Stimulated activated CD4-positive, alpha-beta T cell treated with anti-CD3 and anti-CD28 coated beads, TNF-alpha, amount 100 ng/mL, for 48 hours (primary cell): Measurements from ENCODE around the gene ROPN1L.

ENCODE experiments used
- DNase-seq, 3 donors: peaks; one replicate each; pipeline ENCODE4 v3.0.0-alpha.2; 2020; ENCODE audit warnings: low read depth in 3 of 3

ROPN1L gene

DNA sequence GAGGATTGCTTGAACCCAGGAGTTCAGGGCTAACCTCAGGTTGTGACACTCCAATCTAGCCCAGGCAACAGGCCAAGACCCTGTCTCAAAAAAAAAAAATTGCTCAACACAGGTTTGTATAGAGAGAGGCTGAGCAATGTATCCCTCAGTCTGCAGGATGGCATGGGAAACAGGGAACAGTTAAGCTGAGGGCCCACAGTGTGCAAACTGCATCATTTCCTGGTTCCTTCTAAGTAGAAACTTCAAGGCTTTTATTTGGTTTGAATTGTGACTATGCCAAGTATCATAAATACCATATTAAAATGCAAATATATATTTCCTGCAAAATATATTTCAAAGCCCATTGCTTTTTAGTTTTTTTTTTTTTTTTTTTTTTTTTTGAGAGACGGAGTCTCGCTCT, 13.7 kb upstream of the ROPN1L start:
- no peak for DNase-seq

DNA sequence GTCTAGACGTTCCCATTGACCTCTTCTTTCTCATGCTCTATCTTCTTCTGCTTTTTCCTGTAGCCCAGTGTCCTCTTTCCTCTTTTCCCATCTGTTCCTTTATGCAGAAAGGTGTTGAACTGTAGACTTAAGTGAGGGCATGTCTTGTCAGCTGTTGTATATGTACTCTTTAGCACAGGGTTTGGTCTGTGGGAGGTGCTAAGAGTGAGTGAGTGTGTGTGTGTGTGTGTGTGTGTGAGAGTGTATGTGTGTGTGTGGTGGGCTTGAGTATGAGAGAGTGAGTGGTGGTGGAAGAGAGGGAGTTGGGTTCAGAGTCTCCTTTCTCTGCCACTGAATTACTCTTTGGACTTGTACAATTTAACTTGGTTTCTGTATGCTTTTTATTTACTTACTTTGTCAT, 10.3 kb upstream of the ROPN1L start:
- no peak for DNase-seq

DNA sequence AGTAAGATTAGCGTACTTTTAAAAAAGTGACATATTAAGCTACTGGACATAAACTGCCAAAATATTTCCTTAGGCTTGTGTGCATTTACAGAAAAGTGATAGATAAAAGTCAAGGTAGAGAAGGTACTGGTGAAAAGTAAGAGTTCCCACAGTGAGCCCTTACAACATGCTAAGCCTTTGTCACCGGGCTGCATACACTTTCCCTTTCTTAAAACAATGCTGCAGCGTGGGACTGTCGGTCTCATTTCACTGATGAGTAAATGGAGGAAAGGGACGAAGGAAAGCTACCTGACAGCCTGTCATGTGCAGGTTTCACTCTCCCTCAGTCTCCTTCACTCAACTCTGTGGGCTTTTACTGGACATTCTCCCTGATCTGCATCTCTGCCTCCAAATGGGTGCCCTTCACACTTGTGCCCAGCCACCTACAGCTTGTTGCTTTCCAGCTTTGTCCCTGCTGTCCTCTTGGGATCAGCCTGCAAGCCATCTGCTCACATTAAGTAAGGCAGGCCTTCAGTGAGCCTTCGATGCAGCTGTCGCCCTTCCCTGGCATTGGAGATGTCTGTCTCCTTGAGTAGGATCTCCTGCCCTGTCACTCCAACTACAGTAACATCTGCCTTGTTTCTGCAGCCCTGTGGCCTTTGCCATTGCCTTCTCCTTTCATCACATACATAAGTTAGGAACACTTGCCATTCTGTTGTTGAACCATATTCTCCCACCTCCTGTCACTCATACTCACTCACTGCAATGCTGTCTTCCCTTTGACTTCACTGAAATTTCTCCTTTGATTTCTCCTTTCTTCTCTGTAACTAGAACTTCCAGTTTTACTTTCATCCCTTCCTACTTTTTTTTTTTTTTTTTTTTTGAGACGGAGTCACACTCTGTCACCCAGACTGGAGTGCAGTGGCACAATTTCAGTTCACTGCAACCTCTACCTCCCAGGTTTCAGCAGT, 9.3 kb upstream of the ROPN1L start:
- no peak for DNase-seq

DNA sequence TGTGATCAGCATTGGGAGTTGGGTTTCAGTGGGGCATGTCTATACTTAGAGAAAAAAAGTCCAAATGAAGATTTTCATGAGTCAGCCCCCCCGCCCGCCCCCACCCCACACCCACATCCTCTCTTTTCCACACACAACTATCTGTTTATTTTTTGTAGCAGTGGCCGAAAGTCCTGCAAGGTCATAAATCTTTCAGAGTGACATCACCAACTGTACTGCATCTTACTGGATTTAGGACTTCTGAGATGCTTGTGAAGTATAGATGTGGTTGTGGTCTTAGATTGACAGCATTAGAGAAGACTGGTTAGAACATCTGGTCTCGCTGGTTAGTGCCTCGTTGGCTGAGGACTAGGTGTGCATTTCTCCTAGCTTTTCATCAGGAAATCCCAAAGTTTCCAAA, 7.3 kb upstream of the ROPN1L start:
- no peak for DNase-seq

DNA sequence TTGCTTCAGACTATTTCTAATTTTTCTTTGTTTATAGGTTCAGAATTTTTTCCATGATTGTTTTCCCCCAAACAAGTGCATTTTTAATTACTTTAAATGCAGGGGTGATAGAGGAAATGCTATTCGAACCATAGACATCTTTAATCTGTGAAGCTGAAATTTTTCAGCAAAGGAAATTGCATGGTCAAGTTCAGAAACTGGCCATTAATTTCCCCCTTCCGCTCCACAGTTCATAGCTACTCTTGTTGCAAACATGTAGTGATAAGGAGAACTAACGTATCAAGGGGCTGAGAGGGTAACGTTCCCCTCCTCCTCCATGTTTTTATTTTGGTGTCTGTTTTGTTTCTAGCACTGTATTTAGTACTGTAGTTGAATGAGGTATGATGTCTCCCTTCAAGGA, 3.4 kb upstream of the ROPN1L start:
- DNase-seq = no peak

DNA sequence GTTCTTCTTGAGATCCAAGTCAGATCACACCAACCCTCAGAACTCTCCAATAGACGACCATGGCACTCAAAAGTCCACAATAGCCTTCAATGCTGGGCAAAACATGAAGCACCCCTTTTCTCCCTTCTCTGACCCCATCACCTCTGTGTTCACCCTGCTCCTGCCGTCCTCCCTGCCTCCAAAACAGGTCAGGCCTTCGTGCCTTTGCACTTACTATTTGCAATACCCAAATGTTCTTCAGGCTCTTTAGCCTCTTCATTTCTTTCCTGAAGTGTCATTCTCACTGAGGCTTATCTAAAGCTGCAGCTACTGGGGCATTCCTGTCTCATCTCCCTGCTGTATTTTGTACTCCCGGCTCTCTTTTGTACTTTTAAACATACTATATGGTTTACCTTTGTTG, 2.0 kb upstream of the ROPN1L start:
- DNase-seq = no peak

DNA sequence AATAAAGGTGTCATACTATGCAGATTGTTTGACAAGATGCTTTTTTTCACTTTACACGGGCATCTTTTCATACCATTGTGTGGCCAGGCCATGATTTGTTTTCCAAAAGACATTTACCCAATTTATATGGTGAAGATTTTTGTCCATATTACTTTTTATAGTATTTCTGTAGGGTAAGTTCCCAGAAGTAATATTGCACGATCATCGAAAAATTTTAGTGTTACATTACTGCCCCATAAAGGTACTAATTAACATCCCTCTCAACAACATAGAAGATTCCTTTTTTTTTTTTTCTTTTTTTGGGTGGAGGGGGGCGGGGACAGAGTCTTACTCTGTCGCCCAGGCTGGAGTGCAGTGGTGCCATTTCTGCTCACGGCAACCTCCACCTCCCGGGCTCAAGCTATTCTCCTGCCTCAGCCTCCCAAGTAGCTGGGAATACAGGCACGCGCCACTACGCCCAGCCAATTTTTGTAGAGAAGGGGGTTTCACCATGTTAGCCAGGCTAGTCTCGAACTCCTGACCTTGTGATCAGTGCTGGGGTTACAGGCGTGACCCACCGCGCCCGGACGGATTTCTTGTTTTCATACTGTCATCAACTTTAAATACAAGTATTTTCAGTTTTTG, 1.2 kb upstream of the ROPN1L start:
- no peak for DNase-seq

DNA sequence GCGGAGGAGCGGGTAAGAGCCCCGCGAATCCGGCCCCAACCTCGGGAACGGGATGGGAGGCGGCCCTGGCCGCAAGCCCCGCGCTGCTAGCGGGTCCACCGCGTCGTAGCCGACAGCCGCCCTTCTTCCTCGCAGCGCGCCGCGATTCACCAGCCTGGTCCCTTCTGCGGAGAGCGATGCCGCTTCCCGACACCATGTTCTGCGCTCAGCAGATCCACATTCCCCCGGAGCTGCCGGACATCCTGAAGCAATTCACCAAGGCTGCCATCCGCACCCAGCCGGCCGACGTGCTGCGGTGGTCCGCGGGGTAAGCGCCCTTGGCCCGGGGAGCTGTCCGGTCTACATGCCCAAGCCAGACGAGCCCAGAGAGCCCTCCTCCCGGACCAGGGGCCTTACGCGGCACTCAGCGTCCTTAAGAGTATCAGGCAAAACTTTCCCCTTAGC, 335 bp downstream of the ROPN1L start:
- no peak for DNase-seq

DNA sequence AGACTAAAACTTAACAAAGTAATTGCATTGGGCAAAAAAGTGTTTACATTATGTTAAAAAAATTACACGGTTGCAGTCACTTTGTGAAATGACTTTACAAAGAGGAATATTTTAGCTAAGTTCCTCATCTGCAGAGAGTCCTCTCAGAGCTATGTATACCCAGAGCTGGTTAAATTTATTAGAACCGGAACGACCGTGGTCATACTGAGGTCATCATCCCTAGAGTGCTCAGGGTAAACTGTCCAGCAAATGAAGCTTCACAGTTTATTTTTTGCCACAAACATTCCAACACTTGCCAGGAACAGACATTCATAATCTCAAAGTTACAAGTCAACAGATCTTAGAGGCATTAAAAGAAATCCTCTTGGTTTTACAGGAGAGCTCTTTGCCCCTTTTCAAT, 897 bp downstream of the ROPN1L start:
- DNase-seq = no peak

DNA sequence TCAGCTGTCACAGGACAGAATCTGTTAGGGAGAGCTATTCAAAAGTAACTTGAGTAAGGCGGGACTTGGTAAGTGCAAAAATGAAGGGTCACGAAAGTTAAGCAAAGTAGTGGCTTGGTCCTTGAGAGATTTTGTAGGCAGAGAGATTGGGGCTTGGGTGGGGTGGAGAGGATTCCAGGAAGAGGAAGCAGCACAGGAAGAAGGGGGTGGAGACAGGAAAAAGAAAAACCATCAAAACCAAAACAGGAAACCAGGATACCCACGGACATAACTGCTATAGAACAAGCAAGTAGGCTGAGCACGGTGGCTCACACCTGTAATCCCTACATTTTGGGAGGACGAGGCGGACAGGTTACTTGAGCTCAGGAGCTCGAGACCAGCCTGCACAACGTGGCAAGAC, 3.7 kb downstream of the ROPN1L start:
- no peak for DNase-seq

DNA sequence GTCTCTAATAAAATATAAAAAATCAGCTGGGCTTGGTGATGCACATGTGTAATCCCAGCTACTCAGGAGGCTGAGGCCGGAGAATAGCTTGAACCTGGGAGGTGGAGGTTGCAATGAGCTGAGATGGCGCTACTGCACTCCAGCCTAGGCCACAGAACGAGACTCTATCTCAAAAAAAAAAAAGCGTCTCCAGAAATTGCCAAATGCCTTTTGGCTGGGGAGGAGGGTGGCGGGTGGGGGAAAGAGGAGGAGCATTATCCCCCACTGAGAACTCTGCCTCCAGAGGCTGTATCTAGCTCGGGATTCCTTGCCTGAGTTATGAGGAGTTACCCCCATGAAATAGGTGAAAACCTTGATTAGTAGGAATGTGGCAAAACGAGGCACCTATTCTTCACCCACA, 4.8 kb downstream of the ROPN1L start:
- DNase-seq = no peak

DNA sequence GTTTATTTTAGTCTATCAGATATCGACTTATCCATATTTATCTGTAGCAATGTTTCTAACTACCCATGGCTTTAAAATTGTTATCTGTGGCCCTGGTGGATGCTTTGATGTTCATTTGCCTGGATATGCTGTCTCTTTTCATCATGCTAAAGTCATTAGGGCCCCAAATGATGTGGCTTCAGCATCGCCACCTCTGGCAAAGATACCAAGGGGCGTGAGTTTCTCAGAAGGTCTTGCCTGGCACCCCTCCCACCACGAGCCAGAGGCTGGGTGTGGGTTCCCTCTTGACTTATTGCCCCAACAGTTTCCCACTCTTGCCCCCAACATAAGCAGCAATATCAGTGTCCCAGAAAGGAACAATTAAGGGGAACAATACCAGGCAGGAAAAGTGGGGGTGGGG, 5.4 kb downstream of the ROPN1L start:
- DNase-seq = no peak

DNA sequence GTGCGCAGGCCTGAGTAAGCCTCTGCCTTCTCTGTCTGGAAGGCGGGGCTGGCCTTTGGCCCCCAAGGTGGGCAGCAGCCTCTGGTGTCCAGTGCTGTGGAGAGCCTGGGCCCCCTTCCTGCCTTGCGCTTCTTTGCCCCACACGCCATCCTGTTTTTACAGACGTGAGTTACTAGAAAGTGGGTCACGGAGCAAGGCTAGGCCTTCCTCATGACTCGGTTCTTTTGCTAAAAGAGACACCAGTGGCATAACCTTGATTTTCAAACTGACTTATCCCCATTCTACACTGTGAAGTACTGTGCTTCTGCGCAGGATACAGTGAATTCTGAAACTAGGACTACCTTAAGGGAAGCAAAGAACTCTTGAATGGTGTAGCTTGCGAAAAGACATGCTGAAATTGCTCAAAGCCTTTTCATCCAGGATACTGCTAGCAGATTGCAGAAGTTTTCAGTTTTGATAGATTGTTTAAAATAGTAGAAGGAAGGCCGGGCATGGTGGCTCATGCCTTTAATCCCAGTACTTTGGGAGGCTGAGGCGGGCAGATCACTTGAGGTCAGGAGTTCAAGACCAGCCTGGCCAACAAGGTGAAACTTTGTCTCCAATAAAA, 7.2 kb downstream of the ROPN1L start:
- no peak for DNase-seq

DNA sequence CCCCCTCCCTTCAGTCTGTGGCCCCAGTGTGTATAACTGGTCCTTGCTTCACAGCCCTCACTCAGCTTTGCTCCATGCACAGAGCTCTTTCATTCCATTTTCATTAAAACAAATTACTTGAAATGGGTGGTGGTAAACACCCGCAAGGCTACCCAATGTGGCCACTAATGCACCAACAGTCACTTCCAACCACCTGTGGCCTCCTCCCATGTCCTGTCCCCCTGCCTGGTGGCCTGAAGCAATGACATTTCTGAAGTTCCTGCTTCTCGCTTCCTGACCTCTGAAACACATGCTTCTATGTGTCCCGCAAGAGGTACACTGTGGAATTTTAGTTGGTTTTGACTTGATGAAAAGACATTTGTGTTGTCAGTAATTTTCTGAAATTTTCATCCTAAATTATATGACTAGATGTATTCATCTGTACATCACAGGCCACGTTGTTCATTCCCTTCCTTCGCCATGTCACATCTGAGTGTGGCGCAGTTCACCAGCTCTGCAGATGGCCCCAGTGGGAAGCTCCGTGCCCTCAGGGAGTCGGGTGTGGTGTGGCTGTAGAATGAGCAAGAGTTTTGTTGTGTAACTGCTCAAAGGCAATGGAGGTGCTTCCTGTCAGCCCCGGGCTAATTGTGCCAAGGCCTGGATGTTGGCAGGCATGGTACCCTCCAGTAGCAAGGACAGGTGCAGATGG, 9.6 kb downstream of the ROPN1L start:
- no peak for DNase-seq

DNA sequence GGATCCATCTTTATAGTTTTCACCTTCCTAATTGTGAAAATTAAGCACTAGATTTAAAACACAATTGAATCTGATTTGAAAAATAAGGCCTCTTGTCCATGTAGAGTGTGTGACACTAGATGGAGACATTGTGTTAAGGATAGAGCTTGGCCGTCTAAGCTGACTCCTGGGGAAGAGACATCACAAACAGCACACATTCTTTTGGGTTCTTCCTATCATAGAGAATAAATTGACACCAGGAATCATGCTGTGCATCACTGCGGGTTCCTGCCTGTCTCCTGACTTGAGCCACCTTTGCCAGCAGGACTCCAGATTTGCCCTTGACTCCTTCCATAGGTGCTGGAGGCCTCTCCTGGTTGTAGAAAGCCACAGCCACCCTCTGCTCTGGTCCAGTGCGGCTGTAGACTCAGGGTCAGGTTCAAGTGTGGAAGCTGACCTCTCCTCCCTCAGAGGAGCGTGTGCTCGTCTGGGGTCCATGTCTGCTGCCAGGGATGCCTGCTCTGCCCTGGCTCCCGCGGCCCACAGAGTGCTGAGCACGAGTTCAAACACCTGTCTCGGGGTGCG, 11.2 kb downstream of the ROPN1L start:
- DNase-seq = no peak

DNA sequence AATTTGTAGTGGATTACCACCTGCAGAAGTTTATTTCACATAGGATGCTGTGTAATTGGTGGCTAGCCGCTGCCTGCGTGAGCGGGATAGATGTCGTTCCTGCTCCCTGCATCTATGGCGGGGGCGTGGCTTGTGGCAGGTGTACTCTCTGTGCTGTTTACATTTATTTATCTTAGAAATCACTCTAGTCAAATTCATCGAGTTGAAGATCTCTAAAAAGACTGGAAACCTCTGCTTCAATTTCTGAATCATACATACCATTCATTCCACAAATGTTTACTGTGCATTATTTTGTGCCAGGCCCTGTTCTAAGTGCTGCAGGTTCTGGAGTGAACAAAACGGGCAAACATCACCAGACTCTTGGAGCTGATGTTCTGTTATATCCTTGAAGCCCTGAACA, 11.9 kb downstream of the ROPN1L start:
- DNase-seq = no peak

DNA sequence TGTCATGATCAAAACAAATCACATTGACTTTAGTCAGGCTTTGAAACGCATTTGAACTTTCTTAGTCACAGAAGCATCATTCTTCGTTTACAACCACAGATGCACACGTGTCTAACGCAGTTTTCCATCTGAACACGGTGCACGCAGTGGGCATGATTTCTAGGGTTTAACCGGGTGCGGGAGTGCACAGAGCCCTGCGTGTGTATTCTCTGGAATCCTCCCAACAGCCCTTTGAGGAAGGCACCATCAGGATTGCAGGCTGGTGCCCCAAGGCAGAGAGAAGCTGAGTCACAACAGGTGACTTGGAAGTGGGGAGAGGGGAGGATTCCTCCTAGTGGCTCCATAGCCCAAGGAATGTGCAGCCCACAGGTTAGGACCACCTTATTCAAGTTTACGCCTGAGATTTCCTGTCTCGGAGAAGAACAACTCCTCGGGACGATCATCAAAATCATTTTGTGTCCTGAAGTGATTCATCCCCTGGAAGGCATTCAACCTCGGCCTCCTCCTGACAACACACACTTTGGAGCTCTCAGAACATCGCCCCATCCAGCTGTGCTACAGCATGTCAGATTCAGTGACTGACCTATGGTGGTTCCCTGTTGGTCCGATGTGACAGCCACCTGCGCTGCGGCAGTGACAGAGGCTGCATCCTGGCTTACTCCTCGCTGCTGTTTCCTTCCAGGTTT, 13.1 kb downstream of the ROPN1L start:
- DNase-seq = no peak

DNA sequence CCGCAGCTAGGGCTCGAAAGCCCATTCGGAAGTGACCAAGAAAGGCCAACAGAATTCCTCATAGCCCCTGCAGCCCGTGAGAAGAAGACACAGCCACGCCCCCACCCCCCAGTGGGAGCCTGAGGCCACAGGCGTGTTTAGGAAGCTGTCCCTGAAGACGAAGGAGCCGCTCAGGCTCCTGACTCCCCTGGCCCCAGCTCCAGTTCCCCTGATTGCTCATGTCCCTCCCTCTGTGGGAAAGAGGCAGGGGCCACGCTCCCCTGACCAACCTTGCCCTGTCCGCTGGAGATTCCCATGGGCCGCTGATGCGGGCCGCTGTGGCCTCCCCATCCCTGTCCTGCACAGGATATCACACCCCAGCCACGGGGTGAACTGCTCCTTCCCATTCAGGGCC, 13.6 kb downstream of the ROPN1L start:
- DNase-seq = no peak

DNA sequence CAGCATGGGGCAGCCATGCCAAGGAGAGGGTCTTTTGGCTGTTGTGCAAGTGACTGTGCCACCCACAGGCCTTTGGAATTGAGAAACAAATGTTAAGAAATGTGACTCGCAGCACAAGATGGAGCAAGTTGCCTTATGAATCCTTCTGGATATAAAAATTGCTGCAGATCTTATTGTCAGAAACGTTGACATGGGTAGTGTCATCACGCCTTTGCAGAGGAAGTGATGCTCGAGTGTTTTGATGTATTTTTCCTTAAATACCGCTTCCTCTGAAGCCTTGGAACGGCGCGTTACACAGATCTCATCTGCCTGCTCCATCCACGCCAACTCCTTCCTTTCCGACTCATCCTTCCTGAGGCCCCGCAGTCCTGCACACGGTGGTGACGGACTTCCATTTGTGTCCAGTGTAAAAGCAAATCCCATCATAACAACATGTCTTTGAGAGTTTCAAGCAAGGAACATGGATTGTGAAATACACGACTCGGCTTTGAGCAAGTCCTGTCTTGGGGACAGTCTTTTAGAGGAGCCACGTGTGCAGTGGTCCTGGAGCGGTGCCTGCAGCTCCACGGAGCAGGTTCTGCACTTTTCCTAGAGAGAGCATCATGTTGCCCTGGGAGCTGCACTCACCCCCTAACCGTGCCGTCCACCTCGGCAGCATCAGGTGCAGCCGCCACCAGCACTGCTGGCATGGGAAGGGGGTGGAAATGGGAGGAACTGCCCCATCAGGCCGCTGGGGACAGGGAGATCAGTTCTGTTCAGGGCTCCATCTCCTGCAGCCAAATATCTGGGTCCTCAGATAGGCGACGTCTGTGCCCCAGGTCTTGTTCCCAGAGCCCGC, 15.1 kb downstream of the ROPN1L start:
- no peak for DNase-seq
